Esophagus muscularis mucosa (tissue), 4 donors: Measurements from ENCODE around the gene ANKS1A. TPM values are rescaled to one million over a fixed set of nuclear protein-coding genes. Genes with fewer than 3 reads are reported as not detected.

Experiments
- DNase-seq: peaks from one replicate; pipeline ENCODE4 v3.0.0-alpha.2; 2017; ENCODE audit errors: extremely low spot score
- H3K27ac ChIP-seq, 4 donors: fragments of 200-600 bp; sonication (generic); replicated peaks in 1 of 4; 1 replicate in 3 of 4; 2 replicates in 1 of 4; pipeline ENCODE4 v1.5.1; 2016 to 2019; ENCODE audit warnings: mild to moderate bottlenecking in 1 of 4
- H3K27me3 ChIP-seq, 4 donors: fragments of 200-600 bp; sonication (generic); one replicate each; pipeline versions ENCODE4 v1.5.1 to v1.6.0; 2016 to 2019
- H3K36me3 ChIP-seq, 4 donors: fragments of 200-600 bp; sonication (generic); one replicate each; pipeline ENCODE4 v1.5.1; 2016 to 2019
- H3K4me1 ChIP-seq, 4 donors: fragments of 200-600 bp; sonication (generic); one replicate each; pipeline ENCODE4 v1.5.1; 2016 to 2019
- H3K4me3 ChIP-seq, 4 donors: fragments of 200-600 bp; sonication (generic); 1 replicate in 2 of 4; 2 replicates in 2 of 4; pipeline ENCODE4 v1.5.1; 2016 to 2019; ENCODE audit warnings: mild to moderate bottlenecking in 4 of 4, moderate library complexity in 1 of 4
- H3K9me3 ChIP-seq, 4 donors: fragments of 200-600 bp; sonication (generic); 1 replicate in 3 of 4; 2 replicates in 1 of 4; pipeline ENCODE4 v1.5.1; 2016 to 2019
- EP300 ChIP-seq: sonication (generic); formaldehyde crosslinking; IDR thresholded peaks from one replicate; pipeline ENCODE4 v1.6.1; 2017; ENCODE audit warnings: antibody characterized with exemption
- POLR2A ChIP-seq: fragments of 450-650 bp; IDR thresholded peaks from one replicate; pipeline ENCODE4 v1.6.1; 2017; ENCODE audit warnings: antibody characterized with exemption, moderate library complexity, mild to moderate bottlenecking, low read depth
- POLR2AphosphoS5 ChIP-seq, 2 donors: sonication (generic); formaldehyde crosslinking; IDR thresholded peaks; one replicate each; pipeline ENCODE4 v1.6.1; 2017; ENCODE audit warnings: antibody characterized with exemption in 2 of 2
- WGBS: methylation state at CpG from one replicate; pipeline ENCODE4 v1.1.5; 2018; 5-methylcytosine and 5-hydroxymethylcytosine counted together
- intact Hi-C: fragments of 100-400 bp; cut with DNase I; formaldehyde crosslinking; loops from one replicate; pipeline ENCODE4 v1.15.1; 2023
- total RNA-seq, 4 donors: library from RNA; depleted of rRNA; stranded (reverse); fragments of >200 nt; gene quantifications; one replicate each; pipeline versions ENCODE4 v1.1.0 to v1.2.1, GENCODE V29; 2016
- TF ChIP-seq, protein P1 (sequence below), 3 experiments: fragments of 200-600 bp in 2 of 3; fragments of 450-650 bp in 1 of 3; sonication (generic) in 2 of 3; IDR thresholded peaks; one replicate each; pipeline ENCODE4 v1.5.1; 2017 to 2019; ENCODE audit warnings: antibody characterized with exemption in 3 of 3, mild to moderate bottlenecking in 2 of 3, moderate library complexity in 1 of 3

ANKS1A gene
- total RNA-seq, 4 donors from 2014 or later, result 68.3 to 132 (median 98.7) TPM

GRCh38 chr6:34953061-34954025, 64.3 kb downstream of the ANKS1A start:
- DNase-seq, result no peak
- Histone ChIP-seq H3K4me3 (no peak overlapping the region), H3K27ac (no peak overlapping the region), H3K9me3 (no peaks in the 10 kb centered on the region), H3K4me1 (peaks cover 19 to 32% (median 25%) of the 10 kb centered on the region in 4 donors), H3K27me3 (no peaks in the 10 kb centered on the region), H3K36me3 (no peaks in the 10 kb centered on the region)
- TF ChIP-seq POLR2A, result no peak
- TF ChIP-seq EP300, result no peak
- TF ChIP-seq POLR2AphosphoS5 (IDR thresholded peaks at IDR 0.05), result no peak
- TF ChIP-seq, protein P1, sequence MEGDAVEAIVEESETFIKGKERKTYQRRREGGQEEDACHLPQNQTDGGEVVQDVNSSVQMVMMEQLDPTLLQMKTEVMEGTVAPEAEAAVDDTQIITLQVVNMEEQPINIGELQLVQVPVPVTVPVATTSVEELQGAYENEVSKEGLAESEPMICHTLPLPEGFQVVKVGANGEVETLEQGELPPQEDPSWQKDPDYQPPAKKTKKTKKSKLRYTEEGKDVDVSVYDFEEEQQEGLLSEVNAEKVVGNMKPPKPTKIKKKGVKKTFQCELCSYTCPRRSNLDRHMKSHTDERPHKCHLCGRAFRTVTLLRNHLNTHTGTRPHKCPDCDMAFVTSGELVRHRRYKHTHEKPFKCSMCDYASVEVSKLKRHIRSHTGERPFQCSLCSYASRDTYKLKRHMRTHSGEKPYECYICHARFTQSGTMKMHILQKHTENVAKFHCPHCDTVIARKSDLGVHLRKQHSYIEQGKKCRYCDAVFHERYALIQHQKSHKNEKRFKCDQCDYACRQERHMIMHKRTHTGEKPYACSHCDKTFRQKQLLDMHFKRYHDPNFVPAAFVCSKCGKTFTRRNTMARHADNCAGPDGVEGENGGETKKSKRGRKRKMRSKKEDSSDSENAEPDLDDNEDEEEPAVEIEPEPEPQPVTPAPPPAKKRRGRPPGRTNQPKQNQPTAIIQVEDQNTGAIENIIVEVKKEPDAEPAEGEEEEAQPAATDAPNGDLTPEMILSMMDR (IDR thresholded peaks at IDR 0.05), result no peak
- intact Hi-C loops, result no loop called here
- WGBS, result 71% methylated on average over 2 of the region's 2 CpGs

DNA sequence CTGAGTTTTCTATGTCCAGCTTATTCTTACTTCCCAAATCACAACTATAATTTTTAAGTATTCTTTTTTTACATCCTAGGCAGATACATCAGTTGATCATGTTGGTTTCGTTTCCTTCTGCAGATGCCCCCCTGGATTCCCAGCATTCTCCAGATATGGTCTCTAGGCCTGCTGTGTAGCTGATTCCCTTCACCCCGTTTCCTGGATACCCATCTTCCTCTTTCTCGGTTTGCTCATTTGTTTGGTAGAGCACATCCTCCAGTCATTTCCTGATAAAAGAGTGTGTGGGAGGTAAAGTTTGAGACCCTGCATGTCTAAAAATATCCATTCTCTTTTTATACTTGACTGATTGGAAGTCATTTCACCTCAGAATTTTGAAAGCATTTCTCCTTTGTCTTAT, 66.4 kb downstream of the ANKS1A start:
- 70% methylated on average over 3 of the region's 3 CpGs for WGBS
- TF ChIP-seq EP300, result no peak
- TF ChIP-seq, protein P1 (IDR thresholded peaks at IDR 0.05), result no peak
- TF ChIP-seq POLR2A, result no peak
- no peak for TF ChIP-seq POLR2AphosphoS5 (IDR thresholded peaks at IDR 0.05)
- Histone ChIP-seq H3K27ac (no peak overlapping the region), H3K4me1 (peaks cover 20 to 50% (median 36%) of the 10 kb centered on the region in 4 donors), H3K36me3 (no peaks in the 10 kb centered on the region), H3K27me3 (no peaks in the 10 kb centered on the region), H3K9me3 (no peaks in the 10 kb centered on the region), H3K4me3 (no peak overlapping the region)
- no peak for DNase-seq
- intact Hi-C loops, result no loop called here

DNA sequence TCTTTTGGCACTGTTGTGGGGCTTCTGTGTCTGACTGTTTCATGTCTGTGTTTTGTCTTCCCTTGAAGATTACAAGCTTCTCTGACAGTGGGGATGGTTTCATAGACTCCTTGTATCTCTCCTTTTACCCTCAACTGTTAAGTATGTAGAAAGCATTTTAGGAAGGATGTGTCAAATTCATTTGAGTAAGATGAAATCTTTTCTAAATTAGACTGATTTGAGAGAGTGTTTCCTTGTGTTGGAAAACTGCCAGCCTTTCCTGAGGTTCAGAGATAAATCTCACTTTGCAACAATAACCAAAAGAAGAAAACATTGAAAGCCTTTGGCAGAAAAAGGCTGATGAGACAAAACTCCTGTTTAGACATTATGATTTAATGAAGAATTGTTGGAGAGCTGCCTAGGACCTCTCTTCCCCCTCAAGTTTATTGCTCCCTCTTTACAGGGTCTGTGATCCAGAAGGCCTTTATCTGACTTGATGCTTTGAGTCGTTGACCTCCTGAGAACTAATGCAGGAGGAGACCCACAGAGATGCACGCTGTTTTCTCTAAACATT, 68.3 kb downstream of the ANKS1A start:
- Histone ChIP-seq H3K27ac (no peak overlapping the region), H3K36me3 (no peaks in the 10 kb centered on the region), H3K4me3 (no peak overlapping the region), H3K27me3 (no peaks in the 10 kb centered on the region), H3K9me3 (no peaks in the 10 kb centered on the region), H3K4me1 (peaks cover 20 to 65% (median 42%) of the 10 kb centered on the region in 4 donors)
- TF ChIP-seq POLR2AphosphoS5 (IDR thresholded peaks at IDR 0.05) (no peak), POLR2A (no peak)
- intact Hi-C loops, result no loop called here
- 28% methylated on average over 2 of the region's 2 CpGs for WGBS
- DNase-seq, result no peak

DNA sequence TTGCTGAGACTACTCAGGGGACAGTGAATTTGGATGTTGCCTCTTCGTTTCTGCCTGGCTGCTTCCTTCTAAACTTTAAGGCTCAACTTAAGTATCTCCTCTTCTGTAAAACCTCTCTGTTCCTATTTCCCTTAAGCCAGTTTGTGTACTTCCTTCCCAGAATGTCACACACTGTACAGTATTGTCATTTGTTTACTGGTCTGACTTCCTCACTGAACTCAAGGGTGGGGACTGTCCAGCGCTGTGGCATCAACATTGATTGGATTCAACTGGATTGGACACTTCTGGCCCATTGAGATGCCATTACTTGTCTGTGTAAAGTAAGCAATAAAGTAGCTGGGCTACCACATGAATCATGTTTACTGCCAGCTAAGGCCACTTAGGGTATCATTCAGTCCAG, 69.7 kb downstream of the ANKS1A start:
- Histone ChIP-seq H3K9me3 (no peaks in the 10 kb centered on the region), H3K4me1 (peaks cover 16 to 58% (median 36%) of the 10 kb centered on the region in 4 donors), H3K27ac (peak overlapping the region in 1 of 4 donors; percentile 5), H3K4me3 (no peak overlapping the region), H3K36me3 (no peaks in the 10 kb centered on the region), H3K27me3 (no peaks in the 10 kb centered on the region)
- TF ChIP-seq POLR2A (no peak), EP300 (no peak), POLR2AphosphoS5 (IDR thresholded peaks at IDR 0.05) (no peak)
- TF ChIP-seq, protein P1 (IDR thresholded peaks at IDR 0.05), result no peak
- WGBS, result 85% methylated on average over 2 of the region's 2 CpGs
- intact Hi-C loops, result no loop called here
- DNase-seq, result no peak

DNA sequence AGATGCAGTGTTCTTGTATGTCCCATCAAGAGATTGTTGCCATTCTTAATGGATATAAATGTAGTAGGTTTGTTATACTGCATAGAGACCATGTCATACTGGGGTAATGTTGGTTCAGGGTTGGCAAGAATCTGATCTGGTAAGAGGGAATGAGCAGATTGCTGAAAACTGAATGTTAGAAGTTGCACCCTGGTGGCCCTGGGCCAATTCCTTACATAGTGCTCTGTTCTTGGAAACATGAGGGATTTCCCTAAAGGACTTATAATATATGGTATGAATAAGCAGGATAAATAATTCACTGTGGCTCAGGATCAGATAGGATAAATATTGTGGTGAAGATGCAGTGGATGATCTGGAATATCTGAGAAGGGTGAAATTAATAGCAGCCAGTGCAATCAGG, 70.2 kb downstream of the ANKS1A start:
- H3K4me3 ChIP-seq, result no peak overlapping the region
- H3K27ac ChIP-seq, result no peak overlapping the region
- peaks cover 19 to 61% (median 39%) of the 10 kb centered on the region in 4 donors for H3K4me1 ChIP-seq
- no peak for DNase-seq
- no peaks in the 10 kb centered on the region for H3K9me3 ChIP-seq
- TF ChIP-seq POLR2AphosphoS5 (IDR thresholded peaks at IDR 0.05), result no peak
- TF ChIP-seq, protein P1 (IDR thresholded peaks at IDR 0.05), result no peak
- TF ChIP-seq EP300, result no peak
- no peak for TF ChIP-seq POLR2A
- H3K27me3 ChIP-seq, result no peaks in the 10 kb centered on the region
- intact Hi-C loops, result no loop called here
- H3K36me3 ChIP-seq, result no peaks in the 10 kb centered on the region
